Measurements from ENCODE around the gene AKR7A2. TPM values are rescaled to one million over a fixed set of nuclear protein-coding genes. Genes with fewer than 3 reads are reported as not detected.

Gene AKR7A2
- polyA plus RNA-seq = 21.4 to 29.2 TPM (median 22.0 TPM) in 3 replicates
- 18.6 TPM for polyA plus RNA-seq (2011; ENCODE audit: low read depth)
- polyA plus RNA-seq (2011; cell fraction: cytosol; rRNA removed) = 16.8 and 26.3 TPM in 2 replicates
- 10.6 and 11.5 TPM in 2 replicates for polyA plus RNA-seq (2011; cell fraction: nucleus; rRNA removed)
- 23.1 and 30.1 TPM in 2 replicates for polyA plus RNA-seq (2012; ENCODE audit: low replicate concordance)
- 14.1 to 26.6 TPM (median 21.6 TPM) in 3 replicates for polyA minus RNA-seq
- 30.7 TPM for polyA minus RNA-seq (2011; cell fraction: cytosol; rRNA and poly(A)+ RNA removed)
- 10.2 and 11.9 TPM in 2 replicates for polyA minus RNA-seq (2011; cell fraction: nucleus; rRNA and poly(A)+ RNA removed)

GRCh38 chr1:19311931-19312781 is at the start of gene AKR7A2, which contains the start of gene SLC66A1:
AKR7A2 (minus strand) TSS chr1:19312144; CDS start chr1:19312124, 20 bp downstream.
SLC66A1 (plus strand) TSS chr1:19312326; CDS start chr1:19317678, 5,352 bp downstream.
- peak within 1 kb of the TSS; percentile 85 for H3K9ac ChIP-seq (ENCODE audit: control insufficient read depth, extremely low read depth, insufficient read depth, low read length)
- FAIRE-seq = no peak

More at GRCh38 chr1:19311931-19312781, at the start of gene AKR7A2, which contains the start of gene SLC66A1:
- Histone ChIP-seq H3K36me3 (ENCODE audit: control insufficient read depth in 2 of 2, extremely low read depth in 1 of 2, insufficient read depth in 2 of 2, low read length in 2 of 2) (peaks cover 7 to 14% of the 10 kb centered on the region in 2 experiments), H3K27ac (ENCODE audit: control insufficient read depth, insufficient read depth, low read length) (peak within 1 kb of the TSS; percentile 66), H3K27me3 (ENCODE audit: control insufficient read depth, extremely low read depth, insufficient read depth, low read length) (no peaks in the 10 kb centered on the region), H3K9me1 (ENCODE audit: control insufficient read depth, extremely low read depth, insufficient read depth, low read length) (no peaks in the 10 kb centered on the region), H2AFZ (ENCODE audit: control insufficient read depth, low read length) (peak within 1 kb of the TSS; percentile 88), H3K4me3 (ENCODE audit: control insufficient read depth in 2 of 3, extremely low read depth in 1 of 3, insufficient read depth in 2 of 3, low read depth in 1 of 3, low read length in 3 of 3) (peak within 1 kb of the TSS; percentile 74 to 87 (median 82)), H3K79me2 (ENCODE audit: control insufficient read depth, insufficient read depth, low read length) (peaks cover 14% of the 10 kb centered on the region), H3K9me3 (ENCODE audit: control insufficient read depth, low read depth, low read length) (no peaks in the 10 kb centered on the region), H3K4me2 (ENCODE audit: control insufficient read depth, extremely low read depth, insufficient read depth, low read depth, low read length) (peak within 1 kb of the TSS; percentile 98), H4K20me1 (ENCODE audit: control insufficient read depth, extremely low read depth, insufficient read depth, low read length) (no peaks in the 10 kb centered on the region), H3K4me1 (ENCODE audit: control insufficient read depth, extremely low read depth, insufficient read depth, low read length) (peaks cover 42% of the 10 kb centered on the region)
- DNase-seq (ENCODE audit: low read depth, low spot score) = peak; percentile 38
- TF ChIP-seq CTCF (optimal IDR thresholded peaks at IDR 0.05 in 1 of 3, IDR thresholded peaks at IDR 0.05 in 1 of 3, conservative IDR thresholded peaks at IDR 0.05 in 1 of 3; ENCODE audit: extremely low read depth in 1 of 3, insufficient read depth in 2 of 3, low read length in 3 of 3) (no peak), EZH2 (IDR thresholded peaks at IDR 0.05; ENCODE audit: low read length) (no peak)
- dilution Hi-C loops (cut with MboI; ENCODE audit: extremely low pct_ligation_motif_present, low sequenced_read_pairs) = no loop called here
